NCI-H2196 (cell line): ENCODE measurements around the gene DDI1.

Experiments used
- DNase-seq: peaks from one replicate; lab custom pipeline; 2025; ENCODE audit not compliant: unreplicated experiment; lab: John Stamatoyannopoulos, UW

The DDI1 gene

GRCh38 chr11:104075706-104076105 lies 39.3 kb downstream of the DDI1 start:
- no peak for DNase-seq

GRCh38 chr11:104076455-104076854 lies 40.0 kb downstream of the DDI1 start:
- no peak for DNase-seq

DNA sequence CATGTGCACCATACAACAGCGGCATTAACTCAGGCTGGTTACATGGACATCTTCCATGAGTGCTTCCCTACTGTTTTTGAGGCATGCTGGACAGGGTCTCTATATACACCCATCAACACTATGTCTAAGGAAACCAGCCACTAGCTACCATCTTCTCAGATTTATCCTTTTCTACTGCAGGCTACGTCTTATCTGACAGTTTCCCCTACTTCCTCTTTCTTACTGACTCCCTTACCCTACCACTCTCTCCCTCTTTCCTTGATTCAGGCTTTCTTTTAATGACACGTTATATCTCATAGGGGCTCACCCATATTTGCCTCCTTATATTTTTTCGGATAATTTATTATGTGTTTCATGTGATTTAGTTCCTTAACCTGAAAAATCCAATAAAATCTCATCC lies 41.8 kb downstream of the DDI1 start:
- DNase-seq = no peak

DNA sequence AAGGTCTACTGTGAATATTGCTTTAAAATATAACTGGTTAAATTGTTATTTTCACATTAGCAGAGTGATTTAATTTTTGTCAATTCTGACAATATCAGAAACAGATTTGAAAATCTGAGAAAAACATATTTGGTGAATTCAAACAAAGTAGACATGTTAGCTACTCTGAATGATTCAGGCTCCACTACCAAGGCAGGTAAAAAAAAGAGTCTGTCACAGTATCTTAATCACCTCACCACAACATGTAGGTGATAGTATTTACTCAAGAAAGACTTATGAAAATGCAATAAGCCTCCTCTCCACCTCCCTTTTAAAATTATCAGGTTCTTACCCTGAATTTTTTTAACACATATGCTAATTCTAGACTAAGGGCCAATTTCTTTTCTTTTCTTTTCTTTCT lies 42.6 kb downstream of the DDI1 start:
- no peak for DNase-seq

- DNase-seq = no peak
Measured at GRCh38 chr11:104086621-104087020, 50.2 kb downstream of the DDI1 start.
